Ectodermal cell (in vitro differentiated cells): Measurements from ENCODE around the gene CD164L2.
"Not testable (repeated sequence)": the region's sequence is repeated elsewhere in the genome, so short reads cannot be mapped to it uniquely, and the experiment has no call there.

Source experiments
- H3K27ac ChIP-seq: 2 replicates; pipeline ENCODE4 v1.7.0; 2013; ENCODE audit warnings: mild to moderate bottlenecking, low read depth, low read length; ENCODE audit not compliant: insufficient read depth, poor library complexity, severe bottlenecking
- H3K27me3 ChIP-seq: 2 replicates; pipeline ENCODE4 v1.7.0; 2013; ENCODE audit warnings: mild to moderate bottlenecking, low read length; ENCODE audit not compliant: insufficient read depth, control insufficient read depth, poor library complexity, severe bottlenecking
- H3K36me3 ChIP-seq: one replicate; pipeline ENCODE4 v1.7.0; 2013; ENCODE audit warnings: low read length; ENCODE audit not compliant: control insufficient read depth, insufficient read depth
- H3K4me1 ChIP-seq: one replicate; pipeline ENCODE4 v1.7.0; 2013; ENCODE audit warnings: low read length; ENCODE audit not compliant: control insufficient read depth, insufficient read depth
- H3K4me3 ChIP-seq: 2 replicates; pipeline ENCODE4 v1.7.0; 2013; ENCODE audit warnings: low read depth, low read length, control low read depth; ENCODE audit not compliant: insufficient read depth
- H3K9me3 ChIP-seq: 2 replicates; pipeline ENCODE4 v1.7.0; 2013; ENCODE audit warnings: mild to moderate bottlenecking, low read length, moderate library complexity; ENCODE audit not compliant: control insufficient read depth
- WGBS, 2 experiments: methylation state at CpG; one replicate each; pipeline ENCODE4 v1.1.7; 2013; ENCODE audit warnings: missing lambda C conversion rate in 2 of 2; 5-methylcytosine and 5-hydroxymethylcytosine counted together

Gene CD164L2

DNA sequence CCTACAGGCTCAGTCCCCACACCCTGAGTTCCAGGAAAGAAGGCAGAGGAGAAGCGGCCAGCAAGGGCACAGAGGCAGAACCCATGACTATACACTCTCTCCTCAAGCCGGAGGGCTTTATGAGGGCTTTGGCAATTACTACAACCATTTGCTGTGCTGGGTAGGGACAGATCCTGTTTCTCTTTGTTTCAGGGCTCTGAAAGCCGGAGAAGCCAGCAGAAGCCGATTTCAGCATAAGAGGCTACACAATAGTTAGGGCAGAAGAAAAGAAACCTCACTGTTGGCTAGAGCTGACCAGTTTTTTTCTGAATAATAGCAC, 23.2 kb upstream of the CD164L2 start:
- WGBS, 2 experiments = 28 to 29% methylated on average over 4 of the region's 4 CpGs
- Histone ChIP-seq H3K4me1 (peaks cover 46% of the 10 kb centered on the region), H3K4me3 (no peak overlapping the region)

DNA sequence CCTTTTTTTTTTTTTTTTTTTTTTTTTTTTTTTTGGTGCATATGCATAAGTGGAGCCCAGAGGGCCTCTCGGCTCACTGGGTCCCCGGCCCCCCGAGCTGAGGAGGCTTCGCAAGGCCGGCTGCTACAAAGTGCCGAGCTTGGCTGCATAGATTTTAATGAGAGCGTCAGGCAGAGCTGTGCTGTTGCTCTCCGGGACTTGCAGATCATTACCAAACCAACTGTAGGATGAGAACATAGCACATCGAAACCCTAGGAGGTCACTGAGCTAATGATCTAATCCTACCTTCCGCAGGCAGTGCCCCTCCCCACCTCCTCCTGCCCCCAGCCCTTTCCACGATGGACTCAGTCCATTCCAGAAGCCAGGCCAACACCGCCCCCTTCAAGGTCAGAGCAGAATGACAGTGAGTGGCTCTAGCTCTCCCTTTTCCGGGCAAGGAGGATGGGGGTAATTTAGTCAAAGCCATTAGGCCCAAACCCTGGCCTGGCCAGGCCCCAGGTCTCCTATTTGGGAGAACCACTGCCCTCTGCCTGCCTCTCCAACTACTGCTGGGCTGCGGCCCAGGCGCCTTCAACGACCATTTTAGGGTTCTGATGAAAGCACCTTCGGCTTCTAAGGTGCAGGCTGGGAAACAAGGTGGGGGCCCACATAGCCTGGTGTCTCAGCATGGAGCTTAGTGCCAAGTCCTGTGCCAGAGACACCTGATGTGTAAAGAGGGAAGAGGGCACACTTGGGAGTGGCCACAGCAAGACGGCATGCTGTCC, 22.6 kb upstream of the CD164L2 start:
- not testable (repeated sequence) for H3K9me3 ChIP-seq, H3K27me3 ChIP-seq, H3K36me3 ChIP-seq, H3K4me3 ChIP-seq
- Histone ChIP-seq H3K4me1 (peaks cover 46% of the 10 kb centered on the region), H3K27ac (peak overlapping the region; percentile 81)
- 51 to 58% methylated on average over 16 of the region's 18 CpGs for WGBS, 2 experiments

More for the DNA sequence above, 23.2 kb upstream of the CD164L2 start:
- Histone ChIP-seq H3K9me3 (no peaks in the 10 kb centered on the region), H3K36me3 (no peaks in the 10 kb centered on the region), H3K27ac (peak overlapping the region; percentile 81), H3K27me3 (no peaks in the 10 kb centered on the region)

DNA sequence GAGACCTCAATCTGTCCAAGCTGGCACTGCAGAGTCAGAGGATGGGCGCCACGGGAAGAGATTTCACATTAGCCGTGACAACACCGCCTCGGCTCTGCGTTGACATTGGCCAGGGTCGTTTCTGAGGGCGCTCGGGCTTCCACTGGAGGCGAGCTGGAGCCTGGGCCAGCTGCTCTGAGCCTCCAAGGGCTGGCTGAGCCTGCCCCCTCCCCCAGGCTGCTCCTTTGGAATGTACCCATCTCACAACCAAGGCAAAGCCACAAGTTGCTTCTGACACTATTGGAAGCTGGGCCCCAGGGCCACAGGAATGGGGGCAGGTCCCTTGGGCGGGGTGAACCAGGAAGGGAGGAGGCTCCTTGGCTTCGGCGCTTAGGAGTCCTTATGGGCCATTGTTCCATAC, 21.9 kb upstream of the CD164L2 start:
- 52 to 57% methylated on average over 13 of the region's 13 CpGs for WGBS, 2 experiments
- peaks cover 51% of the 10 kb centered on the region for H3K4me1 ChIP-seq

DNA sequence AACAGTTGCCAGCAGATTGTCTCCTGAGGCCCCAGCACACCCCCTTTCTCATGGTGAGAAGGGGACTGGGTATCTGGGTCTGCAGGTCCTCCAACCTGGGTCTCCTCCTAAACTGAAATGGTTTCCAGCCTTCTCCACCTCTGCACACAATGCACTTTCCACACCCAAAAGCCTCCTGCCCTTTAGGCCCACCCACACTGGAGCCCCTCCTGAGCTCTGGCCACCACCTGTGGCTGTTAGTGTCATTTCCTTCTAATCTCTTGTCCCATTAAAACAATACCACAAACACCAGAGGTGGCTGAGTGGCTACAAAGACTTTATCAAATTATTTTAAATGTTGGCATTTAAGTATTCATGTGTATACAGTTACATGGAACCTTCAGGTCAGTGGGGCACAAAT, 20.8 kb upstream of the CD164L2 start:
- Histone ChIP-seq H3K27ac (no peak overlapping the region), H3K27me3 (no peaks in the 10 kb centered on the region), H3K9me3 (no peaks in the 10 kb centered on the region), H3K36me3 (no peaks in the 10 kb centered on the region), H3K4me3 (no peak overlapping the region), H3K4me1 (peaks cover 57% of the 10 kb centered on the region)

More for the DNA sequence above, 21.9 kb upstream of the CD164L2 start:
- Histone ChIP-seq H3K36me3 (no peaks in the 10 kb centered on the region), H3K27ac (no peak overlapping the region), H3K9me3 (no peaks in the 10 kb centered on the region), H3K27me3 (no peaks in the 10 kb centered on the region), H3K4me3 (no peak overlapping the region)

DNA sequence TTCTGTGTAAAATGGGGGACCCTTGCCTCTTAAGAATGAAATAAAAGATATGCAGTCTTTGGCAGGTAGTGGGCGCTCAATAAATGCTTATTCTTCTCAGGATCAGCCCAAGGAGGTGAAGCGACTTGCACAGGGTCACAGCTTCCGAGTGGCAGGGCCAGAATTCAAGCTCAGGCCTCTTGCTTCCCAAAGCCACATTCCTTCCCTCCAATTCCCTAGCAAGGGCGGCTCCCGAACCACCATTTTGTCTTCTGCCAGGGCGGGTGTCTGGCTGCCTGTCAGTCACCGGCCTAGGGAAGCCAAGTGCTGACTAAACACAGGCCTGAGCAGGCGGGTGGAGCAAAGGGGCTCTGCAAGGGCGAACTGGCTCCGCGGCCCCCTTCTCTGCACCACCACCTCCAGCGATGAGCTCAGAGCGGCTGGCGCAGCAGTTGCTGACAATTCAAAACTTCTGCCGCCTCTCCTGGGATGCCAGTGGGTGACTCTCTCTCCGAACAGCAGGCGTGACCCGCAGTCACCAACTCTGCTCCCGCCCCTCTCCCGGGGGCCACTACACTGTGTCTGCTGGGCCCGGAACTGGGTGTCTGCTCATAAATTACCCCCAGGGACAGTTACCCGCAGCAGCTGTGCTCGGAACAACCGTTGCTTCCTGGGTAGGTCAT, 20.1 kb upstream of the CD164L2 start:
- Histone ChIP-seq H3K27ac (no peak overlapping the region), H3K27me3 (no peaks in the 10 kb centered on the region), H3K36me3 (no peaks in the 10 kb centered on the region), H3K4me1 (peaks cover 64% of the 10 kb centered on the region), H3K4me3 (no peak overlapping the region), H3K9me3 (no peaks in the 10 kb centered on the region)
- 80 to 81% methylated on average over 24 of the region's 24 CpGs for WGBS, 2 experiments

DNA sequence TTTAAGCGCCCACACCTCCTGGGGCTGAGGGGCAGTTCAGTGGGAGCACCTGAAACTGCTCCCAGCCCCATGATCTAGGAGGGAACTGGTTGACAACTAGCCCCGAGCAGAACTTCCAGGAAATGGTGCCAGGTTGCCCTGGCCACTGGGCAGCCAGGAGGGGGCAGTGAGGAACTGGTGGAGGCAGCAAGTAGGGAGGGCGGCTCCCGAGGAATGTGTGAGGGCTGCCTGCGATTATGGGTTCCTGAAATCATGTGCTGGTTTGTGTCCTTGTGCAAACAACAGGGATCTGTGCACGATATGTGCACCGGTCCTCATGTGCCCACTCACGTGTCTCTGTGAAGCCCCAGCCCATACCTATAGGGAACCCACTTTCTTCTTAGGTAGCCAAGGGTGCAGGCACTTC, 19.2 kb upstream of the CD164L2 start:
- H3K27me3 ChIP-seq = no peaks in the 10 kb centered on the region
- no peaks in the 10 kb centered on the region for H3K36me3 ChIP-seq
- no peak overlapping the region for H3K4me3 ChIP-seq
- WGBS, 2 experiments = 81 to 83% methylated on average over 8 of the region's 8 CpGs
- no peak overlapping the region for H3K27ac ChIP-seq
- no peaks in the 10 kb centered on the region for H3K9me3 ChIP-seq
- H3K4me1 ChIP-seq = peaks cover 68% of the 10 kb centered on the region

DNA sequence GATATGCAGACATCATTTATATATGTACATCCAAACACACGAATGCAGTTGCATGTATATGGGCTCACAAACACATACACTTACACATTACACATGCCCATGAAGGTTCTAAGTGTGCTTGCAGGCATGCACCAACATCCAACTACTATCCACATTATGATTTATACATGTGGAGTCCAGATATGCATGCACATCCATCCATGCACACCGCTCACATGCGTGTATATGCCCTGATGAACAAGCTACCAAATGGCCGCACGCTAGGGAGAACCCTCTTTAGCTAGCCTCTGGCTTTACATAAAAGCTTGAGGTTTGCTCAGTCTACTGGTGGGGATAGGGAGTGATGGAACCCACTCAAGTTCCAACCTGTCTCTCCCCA, 17.8 kb upstream of the CD164L2 start:
- Histone ChIP-seq H3K27me3 (no peaks in the 10 kb centered on the region), H3K4me1 (peaks cover 60% of the 10 kb centered on the region), H3K36me3 (no peaks in the 10 kb centered on the region), H3K27ac (no peak overlapping the region), H3K9me3 (no peaks in the 10 kb centered on the region), H3K4me3 (no peak overlapping the region)
- WGBS, 2 experiments = 97% methylated on average over 5 of the region's 5 CpGs

DNA sequence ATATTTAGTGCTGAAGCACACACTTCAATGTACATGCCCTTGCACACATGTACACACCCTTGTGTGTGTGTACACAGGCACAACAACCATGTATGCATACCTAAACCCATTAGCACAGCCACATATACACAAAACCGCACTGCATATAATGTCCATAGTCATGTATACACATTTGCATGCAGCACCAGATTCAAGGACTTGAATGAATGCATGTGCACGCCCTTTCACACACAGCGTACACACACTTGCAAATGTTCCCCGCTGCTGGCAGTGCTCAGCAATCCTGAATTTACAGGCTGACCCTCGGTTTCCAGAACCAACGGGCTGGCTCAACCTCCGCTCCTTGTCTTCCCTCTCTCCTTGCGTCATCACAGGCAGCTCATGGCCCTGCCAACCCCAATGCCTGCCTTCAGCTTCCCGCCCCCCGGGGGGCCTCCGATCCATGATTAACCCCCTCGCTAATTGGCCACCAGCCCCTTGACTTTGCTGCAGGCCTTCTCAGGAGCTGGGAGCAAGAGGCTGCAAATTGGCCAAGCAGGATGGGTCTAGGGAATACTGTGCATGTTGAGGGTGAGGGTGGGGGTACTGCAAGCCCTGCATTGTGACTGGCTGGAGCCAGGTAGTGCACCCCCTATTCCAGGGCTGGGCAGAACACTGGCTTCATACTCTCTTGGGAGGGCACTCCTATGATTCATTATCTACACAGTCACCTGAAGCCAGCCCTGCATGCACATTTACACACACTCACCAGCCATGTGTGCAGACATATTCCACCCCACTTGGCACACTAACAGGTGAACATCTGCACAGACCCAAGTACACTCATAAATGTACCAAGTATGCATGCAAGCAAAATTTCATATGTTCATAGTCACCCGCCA, 17.2 kb upstream of the CD164L2 start:
- Histone ChIP-seq H3K4me3 (no peak overlapping the region), H3K4me1 (peaks cover 53% of the 10 kb centered on the region), H3K27me3 (no peaks in the 10 kb centered on the region), H3K36me3 (no peaks in the 10 kb centered on the region), H3K9me3 (no peaks in the 10 kb centered on the region), H3K27ac (no peak overlapping the region)
- WGBS, 2 experiments = 73 to 74% methylated on average over 13 of the region's 13 CpGs

DNA sequence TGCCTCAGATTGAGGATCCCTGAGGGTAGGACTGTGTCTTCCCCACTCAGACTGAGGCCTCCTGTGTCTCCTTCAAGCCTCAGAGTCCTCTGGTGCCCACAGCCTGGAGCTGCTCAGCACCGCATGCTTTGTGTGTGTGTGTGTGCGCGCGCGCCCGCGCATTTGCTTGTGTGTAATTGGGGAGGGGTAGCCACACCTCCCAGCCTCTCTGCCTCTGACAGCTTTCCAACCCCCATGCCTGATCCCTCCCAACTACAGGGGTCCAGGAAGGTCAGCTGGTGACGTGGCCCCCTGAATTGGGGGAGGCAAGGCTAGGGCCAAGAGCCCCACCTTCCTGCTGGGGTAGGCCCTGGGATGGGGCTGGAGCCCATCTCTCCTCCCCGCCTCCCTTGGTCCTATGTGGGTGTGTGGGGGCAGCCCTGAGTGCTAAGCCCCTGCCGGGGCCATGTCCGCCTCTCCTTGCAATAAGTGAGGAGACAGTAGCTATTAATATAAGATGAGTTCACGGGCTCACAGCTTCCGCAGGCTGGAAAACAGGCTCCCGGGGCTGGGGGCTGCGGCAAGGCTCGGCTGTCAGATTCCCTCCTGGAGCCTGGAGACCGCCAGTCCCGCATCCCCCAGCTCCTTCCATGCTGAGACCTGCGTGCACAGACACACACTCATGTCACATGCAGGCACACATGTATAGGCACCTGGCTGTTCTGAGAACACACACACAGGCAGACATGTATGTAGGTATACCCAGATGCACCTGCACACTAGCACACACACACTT, 16.3 kb upstream of the CD164L2 start:
- H3K27me3 ChIP-seq = no peaks in the 10 kb centered on the region
- 88 to 92% methylated on average over 12 to 19 of the region's 19 CpGs for WGBS, 2 experiments
- H3K27ac ChIP-seq = no peak overlapping the region
- H3K36me3 ChIP-seq = no peaks in the 10 kb centered on the region
- H3K4me3 ChIP-seq = no peak overlapping the region
- no peaks in the 10 kb centered on the region for H3K9me3 ChIP-seq
- H3K4me1 ChIP-seq = peaks cover 45% of the 10 kb centered on the region
